H1 (cell line): ENCODE measurements around the gene TMEM164. TPM values are rescaled to one million over a fixed set of nuclear protein-coding genes. Genes with fewer than 3 reads are reported as not detected.

ENCODE experiments used
- CTCF ChIA-PET: fragments of 300-600 bp; sonication (Branson Sonifier 250); formaldehyde crosslinking; loops from one replicate; lab custom pipeline; 2021; ENCODE audit not compliant: partially characterized antibody; lab: Charles Lee
- POLR2A ChIA-PET: fragments of 300-600 bp; sonication (Branson Sonifier 250); formaldehyde crosslinking; loops from one replicate; lab custom pipeline; 2021; ENCODE audit warnings: inconsistent platforms; ENCODE audit not compliant: partially characterized antibody; lab: Charles Lee
- DNase-seq, 2 experiments: peaks; one replicate each; pipeline versions ENCODE4 v3.0.0 to v3.0.0-alpha.2; 2010 to 2022; ENCODE audit warnings: low spot score in 2 of 2, low read depth in 1 of 2, mixed read lengths in 1 of 2
- FAIRE-seq: peaks from 2 replicates; lab custom pipeline; 2011; peaks lifted over from hg19 to GRCh38; lab: Jason Lieb, UNC
- H2AFZ ChIP-seq: 2 replicates; pipeline ENCODE4 v1.8.1; 2012; ENCODE audit warnings: low read length, inconsistent platforms
- H2AK5ac ChIP-seq: 2 replicates; pipeline ENCODE4 v1.6.1; 2013; ENCODE audit warnings: low read depth, low read length
- H2BK120ac ChIP-seq: replicated peaks from 2 replicates; pipeline ENCODE3; 2013; ENCODE audit warnings: low read depth, low read length, inconsistent platforms
- H2BK12ac ChIP-seq: 2 replicates; pipeline ENCODE4 v1.6.1; 2013; ENCODE audit warnings: low read depth, low read length
- H2BK15ac ChIP-seq: 2 replicates; pipeline ENCODE4 v1.6.1; 2013; ENCODE audit warnings: low read length
- H2BK20ac ChIP-seq: 2 replicates; pipeline ENCODE4 v1.6.1; 2013; ENCODE audit warnings: low read length
- H2BK5ac ChIP-seq: 2 replicates; pipeline ENCODE4 v1.6.1; 2013; ENCODE audit warnings: low read depth, low read length
- H3K14ac ChIP-seq: 2 replicates; pipeline ENCODE4 v1.6.1; 2013; ENCODE audit warnings: inconsistent platforms; ENCODE audit not compliant: insufficient read length
- H3K18ac ChIP-seq: 2 replicates; pipeline ENCODE4 v1.6.1; 2013; ENCODE audit warnings: low read length; ENCODE audit errors: extremely low read depth
- H3K23ac ChIP-seq: 2 replicates; pipeline ENCODE4 v1.6.1; 2013; ENCODE audit warnings: inconsistent platforms; ENCODE audit not compliant: insufficient read length
- H3K23me2 ChIP-seq: 2 replicates; pipeline ENCODE4 v1.6.1; 2013; ENCODE audit warnings: low read depth, low read length
- H3K27ac ChIP-seq: 2 replicates; pipeline ENCODE4 v1.6.1; 2011; ENCODE audit warnings: low read depth, low read length, inconsistent platforms
- H3K27me3 ChIP-seq, 4 experiments: replicated peaks in 1 of 4; 1 replicate in 1 of 4; 2 replicates in 3 of 4; pipeline versions ENCODE4 v1.6.1 to v1.8.1; 2011 to 2013; ENCODE audit warnings: low read length in 3 of 4, mild to moderate bottlenecking in 3 of 4, inconsistent platforms in 2 of 4, mixed read lengths in 2 of 4, moderate library complexity in 1 of 4; ENCODE audit not compliant: control insufficient read depth in 3 of 4, insufficient read depth in 3 of 4; ENCODE audit errors: extremely low read depth in 1 of 4
- H3K36me3 ChIP-seq, 4 experiments: 2 replicates each; pipeline versions ENCODE4 v1.6.1 to v1.8.1; 2011 to 2013; ENCODE audit warnings: mild to moderate bottlenecking in 4 of 4, low read length in 3 of 4, moderate library complexity in 2 of 4, control low read depth in 1 of 4, inconsistent platforms in 1 of 4; ENCODE audit not compliant: insufficient read depth in 4 of 4, control insufficient read depth in 2 of 4
- H3K4ac ChIP-seq: replicated peaks from 2 replicates; pipeline ENCODE3; 2013; ENCODE audit warnings: low read length, low read depth, mixed read lengths, inconsistent platforms; ENCODE audit not compliant: insufficient read length
- H3K4me1 ChIP-seq, 4 experiments: replicated peaks in 1 of 4; 1 replicate in 1 of 4; 2 replicates in 3 of 4; pipeline versions ENCODE4 v1.6.1 to v1.8.1; 2011 to 2013; ENCODE audit warnings: low read length in 3 of 4, inconsistent platforms in 2 of 4, mixed read lengths in 1 of 4; ENCODE audit not compliant: insufficient read depth in 4 of 4, control insufficient read depth in 3 of 4
- H3K4me2 ChIP-seq, 2 experiments: 2 replicates each; pipeline versions ENCODE4 v1.6.1 to v1.8.1; 2011 to 2013; ENCODE audit warnings: low read depth in 2 of 2, low read length in 2 of 2, control low read depth in 1 of 2, inconsistent platforms in 1 of 2, mild to moderate bottlenecking in 1 of 2; ENCODE audit not compliant: insufficient read depth in 1 of 2
- H3K4me3 ChIP-seq, 4 experiments: fragments of 200-600, 300-600 bp in 1 of 4; sonication (generic), shearing (Covaris generic), sonication (Bioruptor Twin) in 1 of 4; 2 replicates each; pipeline versions ENCODE4 v1.5.1 to v1.8.1; 2011 to 2016; ENCODE audit warnings: low read length in 4 of 4, low read depth in 3 of 4, control low read depth in 2 of 4, inconsistent platforms in 2 of 4, mild to moderate bottlenecking in 2 of 4, mixed read lengths in 1 of 4, moderate library complexity in 1 of 4; ENCODE audit not compliant: insufficient read depth in 2 of 4; ENCODE audit errors: extremely low read depth in 1 of 4
- H3K56ac ChIP-seq: replicated peaks from 2 replicates; pipeline ENCODE3; 2013; ENCODE audit warnings: low read depth, mild to moderate bottlenecking, mixed read lengths, low read length, inconsistent platforms; ENCODE audit not compliant: insufficient read length
- H3K79me1 ChIP-seq: 2 replicates; pipeline ENCODE4 v1.6.1; 2013; ENCODE audit warnings: low read depth, low read length, control low read depth
- H3K79me2 ChIP-seq, 2 experiments: 2 replicates each; pipeline versions ENCODE4 v1.6.1 to v1.8.1; 2012 to 2013; ENCODE audit warnings: low read length in 2 of 2, mild to moderate bottlenecking in 2 of 2, inconsistent platforms in 1 of 2; ENCODE audit not compliant: insufficient read depth in 2 of 2, control insufficient read depth in 1 of 2
- H3K9ac ChIP-seq, 4 experiments: replicated peaks in 1 of 4; 1 replicate in 1 of 4; 2 replicates in 3 of 4; pipeline versions ENCODE4 v1.6.1 to v1.8.1; 2011 to 2013; ENCODE audit warnings: low read depth in 3 of 4, low read length in 3 of 4, control low read depth in 2 of 4, mild to moderate bottlenecking in 2 of 4, moderate library complexity in 2 of 4, inconsistent platforms in 1 of 4; ENCODE audit errors: extremely low read depth in 1 of 4
- H3K9me3 ChIP-seq, 2 experiments: 2 replicates each; pipeline versions ENCODE4 v1.6.1 to v1.8.1; 2012 to 2013; ENCODE audit warnings: mild to moderate bottlenecking in 2 of 2, moderate library complexity in 2 of 2, control low read depth in 1 of 2, inconsistent platforms in 1 of 2, low read depth in 1 of 2, low read length in 1 of 2, mixed read lengths in 1 of 2; ENCODE audit not compliant: insufficient read depth in 2 of 2
- H4K20me1 ChIP-seq, 2 experiments: replicated peaks in 1 of 2; 2 replicates each; pipeline versions ENCODE3 to v1.8.1; 2011 to 2013; ENCODE audit warnings: inconsistent platforms in 2 of 2, low read length in 2 of 2, mild to moderate bottlenecking in 1 of 2; ENCODE audit not compliant: insufficient read depth in 2 of 2, control insufficient read depth in 1 of 2
- H4K5ac ChIP-seq: 2 replicates; pipeline ENCODE4 v1.6.1; 2013; ENCODE audit warnings: low read length, low read depth, mixed read lengths, inconsistent platforms; ENCODE audit not compliant: insufficient read length
- H4K8ac ChIP-seq: 2 replicates; pipeline ENCODE4 v1.8.0; 2013; ENCODE audit warnings: mild to moderate bottlenecking, moderate library complexity, low read length, inconsistent platforms; ENCODE audit not compliant: insufficient read depth; ENCODE audit errors: extremely low read depth
- H4K91ac ChIP-seq: replicated peaks from 2 replicates; pipeline ENCODE3; 2013; ENCODE audit warnings: low read length, mixed read lengths, inconsistent platforms; ENCODE audit not compliant: insufficient read length
- BCL11A ChIP-seq, 2 experiments: IDR thresholded peaks; one replicate each; pipeline ENCODE4 v1.6.1; 2011; ENCODE audit warnings: low read depth in 2 of 2, low read length in 2 of 2, mild to moderate bottlenecking in 2 of 2
- CTBP2 ChIP-seq: IDR thresholded peaks from 2 replicates; pipeline ENCODE4 v1.7.0; 2011; ENCODE audit warnings: borderline replicate concordance, mild to moderate bottlenecking, moderate library complexity, mixed read lengths, low read length; ENCODE audit not compliant: insufficient read depth, insufficient read length
- GABPA ChIP-seq: IDR thresholded peaks from 2 replicates; pipeline ENCODE4 v1.6.1; 2011; ENCODE audit warnings: mild to moderate bottlenecking, low read length, moderate library complexity, borderline replicate concordance; ENCODE audit not compliant: insufficient read depth
- GTF2F1 ChIP-seq: IDR thresholded peaks from 2 replicates; pipeline ENCODE4 v1.6.1; 2012; ENCODE audit warnings: low read depth, low read length, improper control_type of control experiment, borderline replicate concordance
- MAX ChIP-seq: IDR thresholded peaks from 2 replicates; pipeline ENCODE4 v1.6.1; 2012; ENCODE audit warnings: inconsistent platforms
- NRF1 ChIP-seq: IDR thresholded peaks from 2 replicates; pipeline ENCODE4 v1.6.1; 2011; ENCODE audit warnings: mild to moderate bottlenecking, low read depth, low read length, improper control_type of control experiment
- RFX5 ChIP-seq: IDR thresholded peaks from 2 replicates; pipeline ENCODE4 v1.6.1; 2011; ENCODE audit warnings: low read depth, low read length, improper control_type of control experiment, borderline replicate concordance
- SAP30 ChIP-seq: fragments of 300-600 bp; sonication (generic); IDR thresholded peaks from 2 replicates; pipeline ENCODE4 v1.7.1; 2012; ENCODE audit warnings: low read length, moderate library complexity, mild to moderate bottlenecking, inconsistent platforms; ENCODE audit not compliant: insufficient read depth, insufficient replicate concordance
- SIN3A ChIP-seq, 2 experiments: IDR thresholded peaks in 1 of 2; conservative IDR thresholded peaks in 1 of 2; 2 replicates each; pipeline ENCODE4 v1.6.1; 2011 to 2012; ENCODE audit warnings: low read length in 2 of 2, improper control_type of control experiment in 1 of 2, low read depth in 1 of 2, mild to moderate bottlenecking in 1 of 2
- TAF1 ChIP-seq: IDR thresholded peaks from 2 replicates; pipeline ENCODE4 v1.6.1; 2011; ENCODE audit warnings: mild to moderate bottlenecking, low read depth, low read length
- ZNF274 ChIP-seq: IDR thresholded peaks from 2 replicates; pipeline ENCODE4 v1.7.0; 2012; ENCODE audit warnings: low read length, borderline replicate concordance; ENCODE audit errors: extremely low read depth
- WGBS, 2 experiments: shearing (Covaris generic) in 1 of 2; methylation state at CpG; one replicate each; pipeline versions ENCODE4 v1.1.6 to v1.1.7; 2013 to 2015; ENCODE audit warnings: low lambda C conversion rate in 2 of 2, mixed read lengths in 2 of 2, inconsistent platforms in 1 of 2, low coverage in 1 of 2, missing lambda C conversion rate in 1 of 2; ENCODE audit not compliant: insufficient replicate concordance in 2 of 2, insufficient coverage in 1 of 2, insufficient read length in 1 of 2; ENCODE audit errors: extremely low coverage in 1 of 2, missing lambda C conversion rate in 1 of 2; 5-methylcytosine and 5-hydroxymethylcytosine counted together
- polyA plus RNA-seq, 7 experiments: library from polyadenylated mRNA; depleted of rRNA in 3 of 7; stranded (reverse) in 5 of 7; unstranded in 2 of 7; fragments of >200 nt in 5 of 7; fragments of 200-250 nt in 2 of 7; gene quantifications; 1 replicate in 5 of 7; 2 replicates in 1 of 7; 4 replicates in 1 of 7; pipeline versions ENCODE4 v1.2.1 to v1.2.3, GENCODE V29; 2011 to 2013; ENCODE audit warnings: missing spikeins in 2 of 7, mixed read lengths in 2 of 7
- total RNA-seq: library from RNA; stranded (reverse); fragmentation: NEBNext Ultra II Directional; extraction: Animal tissue kit (Norgen Biotek cat#: 25700); gene quantifications from 2 replicates; pipeline ENCODE4 v1.2.1, GENCODE V29; 2021

Gene TMEM164
- total and polyA plus RNA-seq, 2 of the 8 experiments (the other 6 are each of a cell fraction or from before 2014, with no cell fraction given), result 7.3 to 14.8 TPM

- H3K36me3 ChIP-seq, result no peaks in the 10 kb centered on the region
- no peak overlapping the region for H2BK12ac ChIP-seq
- FAIRE-seq, result no peak
- no peak overlapping the region for H4K5ac ChIP-seq
- CTCF ChIA-PET, result interaction anchor here (1.4 to 2.0 kb wide), 3 partner anchors 15 to 226 kb away, joined by 3 to 6 read pairs (median 6); no protein-coding TSS in a partner anchor
- H3K4me1 ChIP-seq, result no peaks in the 10 kb centered on the region
- no peaks in the 10 kb centered on the region for H3K23me2 ChIP-seq
- H3K27ac ChIP-seq, result no peak overlapping the region
- no peak overlapping the region for H2BK15ac ChIP-seq
- H3K79me1 ChIP-seq, result no peaks in the 10 kb centered on the region
- H3K79me2 ChIP-seq, result no peaks in the 10 kb centered on the region
- H2BK20ac ChIP-seq, result no peak overlapping the region
- H4K8ac ChIP-seq, result no peak overlapping the region
- no peak overlapping the region for H4K91ac ChIP-seq
- no peak for DNase-seq
- 78% methylated on average over 3 of the region's 3 CpGs; no CpG with 5 or more reads in 1 of the 2 experiments for WGBS, 2 experiments
- H3K14ac ChIP-seq, result no peak overlapping the region
- no peak overlapping the region for H3K4me3 ChIP-seq
- H3K4me2 ChIP-seq, result no peak overlapping the region
- H2AFZ ChIP-seq, result no peak overlapping the region
- no peak overlapping the region for H2BK120ac ChIP-seq
- POLR2A ChIA-PET, result no interaction called here
- H3K23ac ChIP-seq, result no peak overlapping the region
- no peaks in the 10 kb centered on the region for H4K20me1 ChIP-seq
- TF ChIP-seq GTF2F1 (no peak), SAP30 (no peak), MAX (no peak), ZNF274 (no peak), SIN3A (conservative IDR thresholded peaks at IDR 0.05 in 1 of 2, IDR thresholded peaks at IDR 0.05 in 1 of 2; ENCODE audit: low read depth in 1 of 2, low read length in 2 of 2) (no peak), BCL11A (IDR thresholded peaks at IDR 0.05; ENCODE audit: low read depth in 2 of 2, low read length in 2 of 2) (no peak), TAF1 (no peak), CTBP2 (no peak), GABPA (no peak), NRF1 (no peak), RFX5 (no peak)
- TF ChIP-seq, all 59 proteins: peak for 0
- no peak overlapping the region for H3K4ac ChIP-seq
- no peak overlapping the region for H2AK5ac ChIP-seq
- H3K27me3 ChIP-seq, result no peaks in the 10 kb centered on the region
- no peaks in the 10 kb centered on the region for H3K9me3 ChIP-seq
- H3K56ac ChIP-seq, result no peak overlapping the region
- H3K9ac ChIP-seq, result no peak overlapping the region
- H3K18ac ChIP-seq, result no peak overlapping the region
- no peak overlapping the region for H2BK5ac ChIP-seq
Observed at GRCh38 chrX:110194977-110195376, 192.1 kb downstream of the TMEM164 start.
